ENCODE results near the gene CTDSP2.

The CTDSP2 gene

DNA sequence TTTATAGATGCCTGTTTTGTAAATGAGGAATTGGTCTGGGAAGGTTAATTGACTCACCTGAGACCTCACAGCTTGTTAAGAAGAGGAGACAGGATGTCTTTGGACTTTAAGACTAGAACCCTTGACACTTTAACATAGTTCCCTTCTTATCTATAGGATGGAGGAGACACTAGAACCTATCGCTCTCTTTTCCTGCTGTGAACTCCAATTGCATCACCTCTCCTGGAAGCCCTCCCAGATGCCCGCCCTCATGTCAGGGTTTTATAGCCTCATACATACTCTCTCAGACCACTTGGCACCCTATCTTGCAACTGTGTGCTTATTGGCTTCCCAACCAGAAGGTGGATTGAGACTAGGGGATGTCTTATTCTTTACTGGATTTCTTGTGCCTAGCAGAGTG lies 2.5 kb upstream of the CTDSP2 start:
- TF ChIP-seq POLR2AphosphoS5 (IDR thresholded peaks at IDR 0.05; ENCODE audit: low read depth, low read length) (no peak), TAF1 (IDR thresholded peaks at IDR 0.05; ENCODE audit: borderline replicate concordance, low read depth, low read length) (no peak), POLR2A (IDR thresholded peaks at IDR 0.05; ENCODE audit: low read depth, low read length) (no peak)

DNA sequence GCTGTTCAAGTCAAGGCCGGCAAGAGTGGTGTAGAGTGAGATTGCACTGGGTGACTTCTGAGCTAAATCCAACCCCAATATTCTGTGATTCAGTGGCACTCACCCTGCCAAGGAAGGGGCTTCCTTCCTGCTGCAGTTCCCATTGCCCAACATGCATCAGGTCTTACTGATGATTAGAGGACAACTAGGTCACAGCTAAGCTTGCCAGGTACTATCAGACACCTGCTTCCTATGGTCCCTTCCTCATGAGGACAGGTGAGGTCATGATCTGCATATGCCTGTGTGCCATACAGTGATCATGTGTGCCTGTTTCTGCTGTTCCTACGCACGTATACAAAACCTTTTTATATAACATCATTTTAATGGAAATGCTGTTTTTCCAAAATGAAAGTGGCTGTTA lies 1.7 kb upstream of the CTDSP2 start:
- DNase-seq (ENCODE audit: insufficient read length): no peak
- no peak for FAIRE-seq
- TF ChIP-seq TAF1 (IDR thresholded peaks at IDR 0.05; ENCODE audit: borderline replicate concordance, low read depth, low read length) (no peak), POLR2AphosphoS5 (IDR thresholded peaks at IDR 0.05; ENCODE audit: low read depth, low read length) (no peak), POLR2A (IDR thresholded peaks at IDR 0.05; ENCODE audit: low read depth, low read length) (no peak)

More for the DNA sequence above, 2.5 kb upstream of the CTDSP2 start:
- no peak for DNase-seq (ENCODE audit: insufficient read length)
- no peak for FAIRE-seq

DNA sequence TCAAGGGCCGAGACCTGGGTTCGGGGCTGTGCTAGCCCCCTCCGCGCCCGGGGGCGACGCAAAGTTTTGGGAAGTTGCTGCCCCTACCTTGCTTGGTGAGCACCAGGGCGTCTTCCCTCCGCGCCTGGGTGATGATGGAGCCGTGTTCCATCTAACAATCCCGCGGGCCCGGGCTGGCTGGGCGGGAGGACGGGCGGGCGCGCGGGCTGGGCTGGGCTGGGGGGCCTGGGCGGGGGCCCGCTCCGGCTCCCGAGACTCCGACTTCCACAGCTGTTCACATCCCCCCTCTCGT lies 298 bp downstream of the CTDSP2 start:
- FAIRE-seq (no peak), DNase-seq (ENCODE audit: insufficient read length) (no peak)
- TF ChIP-seq TAF1 (IDR thresholded peaks at IDR 0.05; ENCODE audit: borderline replicate concordance, low read depth, low read length) (no peak), POLR2AphosphoS5 (IDR thresholded peaks at IDR 0.05; ENCODE audit: low read depth, low read length) (no peak), POLR2A (IDR thresholded peaks at IDR 0.05; ENCODE audit: low read depth, low read length) (no peak)

DNA sequence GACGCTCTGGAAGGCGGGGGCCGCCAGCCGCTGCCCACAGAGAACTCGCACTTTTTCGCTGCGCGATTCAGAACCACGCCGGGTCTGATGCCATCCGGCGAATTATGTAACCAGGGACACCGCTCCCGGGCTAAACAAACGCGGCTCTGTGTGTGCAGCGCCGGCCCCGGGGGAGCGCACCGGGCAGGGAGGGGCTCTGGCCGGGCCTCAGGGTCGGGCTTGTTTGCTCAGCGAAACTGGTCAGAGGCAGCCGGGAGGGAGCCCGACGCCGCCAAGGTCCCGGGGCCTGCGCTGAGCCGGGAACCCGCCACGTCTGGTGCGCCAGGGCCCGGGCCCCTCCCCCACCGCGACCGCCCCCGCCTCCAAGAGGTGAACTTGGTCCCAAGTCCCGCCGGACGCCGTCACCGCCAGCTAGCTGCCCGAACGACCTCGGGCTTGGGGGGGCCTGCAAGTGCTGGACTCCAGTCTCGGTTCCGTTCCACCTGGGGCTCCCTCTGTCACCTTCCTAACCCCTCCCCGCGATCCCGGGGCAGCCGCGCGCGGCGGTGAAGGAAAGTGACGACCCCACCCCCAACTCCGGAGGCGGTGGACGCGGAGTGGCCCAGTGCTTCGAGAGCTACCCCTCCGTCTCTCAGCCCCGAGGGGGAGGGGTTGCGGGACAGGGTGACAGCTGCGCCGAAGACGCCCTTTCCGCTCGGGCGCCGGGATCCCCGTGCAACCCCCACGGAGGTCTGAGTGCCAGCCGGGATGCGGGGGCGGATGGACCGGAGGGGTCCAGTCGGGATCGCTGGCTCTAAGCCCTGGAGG lies 848 bp downstream of the CTDSP2 start:
- peak; percentile 57 for DNase-seq (ENCODE audit: insufficient read length)
- peak; percentile 72 for FAIRE-seq
- TF ChIP-seq POLR2A (IDR thresholded peaks at IDR 0.05; ENCODE audit: low read depth, low read length) (no peak; the same call in 1 of the 2 replicates), POLR2AphosphoS5 (IDR thresholded peaks at IDR 0.05; ENCODE audit: low read depth, low read length) (no peak), TAF1 (IDR thresholded peaks at IDR 0.05; ENCODE audit: borderline replicate concordance, low read depth, low read length) (no peak; the same call in 1 of the 2 replicates)

DNA sequence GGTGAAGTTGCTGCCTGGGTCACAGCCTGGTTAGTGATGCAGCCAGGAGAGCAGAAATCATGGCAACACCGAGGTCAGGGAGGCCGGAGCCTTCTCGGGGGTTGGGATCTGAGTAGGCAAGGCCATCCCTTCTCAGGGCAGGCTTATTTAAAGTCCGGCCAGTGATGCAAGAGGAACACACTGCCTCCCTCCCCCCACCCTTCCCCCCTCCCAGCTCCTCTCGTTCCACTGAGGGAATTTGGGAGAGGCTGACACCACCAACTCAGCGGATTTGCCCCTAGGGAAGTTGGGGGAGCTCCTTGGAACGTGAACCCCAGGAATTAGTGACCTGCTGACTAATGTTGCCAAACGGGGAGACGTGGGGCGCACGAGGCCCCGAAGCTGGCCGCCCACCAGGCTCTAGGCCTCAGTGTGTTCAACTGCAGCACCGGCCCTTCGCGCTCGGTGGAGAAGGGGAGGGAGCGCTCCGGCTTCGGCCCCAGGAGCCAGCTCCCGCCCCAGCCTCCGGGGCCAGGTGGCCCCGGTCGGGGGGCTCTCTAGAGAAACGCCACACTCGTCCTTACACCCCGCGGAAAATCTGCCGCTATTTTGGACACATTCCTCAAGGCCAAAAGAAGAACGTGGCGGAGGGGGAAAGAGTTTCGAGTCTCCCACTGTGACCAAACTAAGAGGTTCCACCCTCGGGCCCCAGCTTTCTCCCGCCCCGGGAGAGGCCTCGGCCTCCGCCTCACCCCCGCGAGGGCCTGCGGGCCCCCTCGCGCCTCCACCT lies 1.6 kb downstream of the CTDSP2 start:
- peak; percentile 46 for DNase-seq (ENCODE audit: insufficient read length)
- FAIRE-seq: peak; percentile 70
- TF ChIP-seq POLR2A (IDR thresholded peaks at IDR 0.05; ENCODE audit: low read depth, low read length): no peak
- TF ChIP-seq POLR2AphosphoS5 (IDR thresholded peaks at IDR 0.05; ENCODE audit: low read depth, low read length): no peak
- TF ChIP-seq TAF1 (IDR thresholded peaks at IDR 0.05; ENCODE audit: borderline replicate concordance, low read depth, low read length): no peak

DNA sequence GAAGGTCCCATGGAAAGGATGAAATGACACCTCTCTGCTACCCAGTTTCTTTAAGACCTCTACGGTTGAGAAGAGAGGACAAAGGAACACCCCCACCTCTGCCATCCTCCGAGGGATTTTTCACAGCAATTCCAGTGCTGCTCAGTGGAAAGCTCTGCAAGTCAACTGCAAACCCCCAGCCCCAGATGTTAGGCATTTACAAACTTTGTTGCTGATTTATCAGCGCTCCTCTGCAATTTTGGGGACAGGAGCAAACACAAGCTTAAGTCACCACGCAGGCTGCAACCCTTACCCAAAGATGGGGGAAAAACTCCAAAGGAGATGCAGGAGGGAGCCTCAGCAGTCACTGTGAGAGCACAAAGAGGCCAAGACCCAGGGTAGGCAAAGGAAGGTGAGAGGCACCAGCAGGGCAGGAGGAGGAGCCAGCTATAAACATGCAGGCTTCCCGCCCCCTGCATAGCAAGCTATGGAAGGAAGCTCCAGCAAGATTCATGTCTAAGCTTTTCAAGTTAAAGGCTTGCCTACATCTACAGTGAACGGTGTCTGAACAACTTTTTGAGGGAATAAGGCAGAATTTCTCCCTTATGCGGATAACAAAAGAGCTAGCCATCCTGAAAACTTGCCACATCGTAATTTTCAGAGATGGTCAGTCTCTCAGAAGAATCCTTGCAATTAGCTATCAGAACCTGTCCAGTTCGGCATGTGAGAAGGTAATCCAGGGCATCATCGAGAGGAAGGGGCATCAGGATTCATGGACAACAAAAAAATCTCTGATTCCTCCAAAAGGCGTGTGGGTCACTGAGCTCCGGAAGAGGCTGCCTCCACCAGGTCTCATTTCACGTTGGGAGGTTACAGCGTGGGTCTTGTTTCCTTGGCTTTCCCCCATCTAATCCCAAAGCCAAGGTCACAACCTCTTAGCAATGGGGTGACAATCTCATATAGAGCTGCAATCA lies 3.9 kb downstream of the CTDSP2 start:
- FAIRE-seq (peak; percentile 44), DNase-seq (ENCODE audit: insufficient read length) (no peak)
- TF ChIP-seq TAF1 (IDR thresholded peaks at IDR 0.05; ENCODE audit: borderline replicate concordance, low read depth, low read length) (no peak), POLR2AphosphoS5 (IDR thresholded peaks at IDR 0.05; ENCODE audit: low read depth, low read length) (no peak), POLR2A (IDR thresholded peaks at IDR 0.05; ENCODE audit: low read depth, low read length) (no peak)

DNA sequence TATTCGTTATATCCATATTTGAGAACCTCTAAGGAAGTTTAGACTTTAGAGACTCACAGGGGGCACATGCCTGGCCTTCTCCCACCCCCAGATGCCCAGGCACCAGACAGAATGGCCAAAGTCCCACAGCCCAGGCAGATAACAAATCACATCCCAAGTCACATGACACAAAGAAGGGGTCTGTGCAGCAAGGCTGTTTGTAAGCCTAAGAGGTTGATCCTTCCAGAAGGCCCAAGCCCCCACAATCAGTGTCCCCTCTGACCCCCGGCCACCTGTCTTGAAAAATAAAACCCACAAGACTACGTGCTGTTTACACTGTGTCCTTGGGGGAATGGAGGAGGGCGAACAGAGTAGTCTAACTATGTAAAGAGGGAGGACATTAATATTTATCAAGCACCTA lies 5.1 kb downstream of the CTDSP2 start:
- DNase-seq (ENCODE audit: insufficient read length) (no peak), FAIRE-seq (no peak)
- TF ChIP-seq POLR2AphosphoS5 (IDR thresholded peaks at IDR 0.05; ENCODE audit: low read depth, low read length) (no peak), TAF1 (IDR thresholded peaks at IDR 0.05; ENCODE audit: borderline replicate concordance, low read depth, low read length) (no peak), POLR2A (IDR thresholded peaks at IDR 0.05; ENCODE audit: low read depth, low read length) (no peak)

DNA sequence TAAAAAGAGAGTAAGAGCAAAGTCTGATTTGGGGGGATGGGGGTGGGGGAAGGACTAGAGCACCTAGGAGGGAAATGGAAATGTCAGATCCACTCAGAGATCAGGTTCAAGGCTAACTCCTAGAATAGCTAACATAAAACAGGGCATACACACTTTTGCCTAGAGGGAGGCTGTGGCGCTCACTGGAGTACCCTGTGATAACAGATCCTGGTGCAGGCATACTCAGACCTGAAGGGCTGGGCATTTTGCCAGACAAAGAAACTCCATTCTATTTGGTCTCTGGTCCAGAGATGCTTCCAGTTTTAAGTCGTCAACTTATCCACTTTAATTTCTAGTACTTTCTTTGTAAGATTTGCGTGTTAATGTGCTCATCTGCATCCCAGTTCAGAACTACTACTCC lies 5.8 kb downstream of the CTDSP2 start:
- no peak for TF ChIP-seq TAF1 (IDR thresholded peaks at IDR 0.05; ENCODE audit: borderline replicate concordance, low read depth, low read length)
- no peak for TF ChIP-seq POLR2A (IDR thresholded peaks at IDR 0.05; ENCODE audit: low read depth, low read length)
- TF ChIP-seq POLR2AphosphoS5 (IDR thresholded peaks at IDR 0.05; ENCODE audit: low read depth, low read length): no peak
- FAIRE-seq (no peak), DNase-seq (ENCODE audit: insufficient read length) (no peak)

DNA sequence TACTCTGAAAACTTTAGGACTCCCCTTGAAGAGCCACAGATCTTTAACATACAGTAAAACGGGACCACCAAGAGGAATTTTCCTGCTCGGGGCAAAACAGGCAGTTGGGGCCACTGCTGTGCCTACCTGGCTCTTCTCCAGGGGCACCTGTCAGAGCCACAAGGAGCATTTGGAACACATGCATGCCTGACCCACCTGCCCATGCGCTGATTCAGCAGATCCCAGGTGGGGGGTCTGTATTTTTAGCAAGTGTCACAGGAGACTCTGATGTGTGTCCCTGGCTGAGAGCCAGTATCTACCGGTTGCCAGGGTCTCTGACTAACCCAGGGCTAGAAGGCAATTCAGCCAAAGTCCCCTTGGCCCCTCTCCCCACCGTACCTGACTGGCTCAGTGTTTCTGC lies 6.5 kb downstream of the CTDSP2 start:
- TF ChIP-seq POLR2AphosphoS5 (IDR thresholded peaks at IDR 0.05; ENCODE audit: low read depth, low read length) (no peak), TAF1 (IDR thresholded peaks at IDR 0.05; ENCODE audit: borderline replicate concordance, low read depth, low read length) (no peak), POLR2A (IDR thresholded peaks at IDR 0.05; ENCODE audit: low read depth, low read length) (no peak)
- no peak for DNase-seq (ENCODE audit: insufficient read length)
- FAIRE-seq: no peak

DNA sequence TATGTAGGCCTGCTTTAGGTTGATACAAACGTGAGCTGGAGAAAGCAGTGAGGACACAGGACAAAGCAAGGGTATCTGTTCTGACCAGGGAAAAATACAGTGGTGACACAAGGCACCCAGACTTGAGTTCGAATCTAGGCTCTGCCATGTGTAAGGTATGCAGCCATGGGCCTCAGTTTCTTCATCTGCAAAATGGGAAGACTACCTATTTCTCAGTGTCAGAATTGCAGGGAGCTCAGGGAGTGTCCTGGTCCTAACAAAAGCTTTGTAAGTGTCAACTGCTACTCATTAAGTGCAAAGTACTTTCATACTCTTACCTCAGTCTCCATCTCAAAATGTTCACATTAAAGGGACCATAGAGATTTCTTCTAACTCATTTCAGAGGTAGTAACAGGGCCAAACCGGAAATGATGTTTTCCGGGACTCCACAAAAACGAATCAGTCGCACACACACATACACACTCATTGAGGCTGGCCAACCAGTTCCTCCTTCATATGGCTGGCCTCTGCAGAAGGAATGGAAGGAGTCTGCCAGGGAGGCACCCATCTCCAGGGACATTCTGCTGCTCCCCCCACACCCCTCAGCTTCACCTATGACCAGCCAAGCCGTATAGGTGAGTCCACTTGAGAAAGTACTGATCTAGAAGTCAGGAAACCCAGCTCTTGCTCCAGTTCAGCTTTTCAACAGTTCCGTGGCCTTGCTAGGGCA lies 7.8 kb downstream of the CTDSP2 start:
- TF ChIP-seq TAF1 (IDR thresholded peaks at IDR 0.05; ENCODE audit: borderline replicate concordance, low read depth, low read length) (no peak), POLR2AphosphoS5 (IDR thresholded peaks at IDR 0.05; ENCODE audit: low read depth, low read length) (no peak), POLR2A (IDR thresholded peaks at IDR 0.05; ENCODE audit: low read depth, low read length) (no peak)
- FAIRE-seq: peak; percentile 64
- DNase-seq (ENCODE audit: insufficient read length): no peak
